Measurements from ENCODE around the gene TWF1. TPM values are rescaled to one million over a fixed set of nuclear protein-coding genes. Genes with fewer than 3 reads are reported as not detected.

The TWF1 gene
- total and polyA plus RNA-seq, 2 donors (not counting 3 experiments of a cell fraction or from before 2014, with no cell fraction given), result 23.8 to 75.5 TPM

DNA sequence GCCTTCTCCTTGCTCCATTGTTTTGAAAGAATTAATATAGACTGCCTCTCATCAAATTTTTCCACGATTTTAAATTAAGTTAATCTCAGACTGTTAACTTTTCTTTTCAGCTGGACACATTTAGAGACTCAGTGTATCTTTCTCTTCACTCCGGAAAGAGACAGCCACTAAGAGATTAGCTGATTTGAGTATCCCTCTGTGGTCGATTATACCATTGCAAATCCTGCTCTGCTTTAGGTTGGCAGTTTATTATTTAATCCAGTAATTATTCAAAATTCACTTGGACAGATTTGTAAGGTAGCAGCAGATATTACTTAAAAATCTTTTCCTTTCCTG lies 588 bp upstream of the TWF1 start:
- POLR2A ChIA-PET, result interaction anchor here (1.8 kb wide), 1 partner anchor 48 kb away, joined by 7 read pairs; the partner anchor contains the start of genes IRAK4 and PUS7L
- FAIRE-seq, result no peak
- intact Hi-C loops (cut with micrococcal nuclease), result loop anchor here (1.0 kb wide), 3 partner anchors 30 to 76 kb away; partner anchors contain the start of genes IRAK4, PUS7L and TMEM117

More for the DNA sequence above, 588 bp upstream of the TWF1 start:
- H3K9ac ChIP-seq (replicated peaks; ENCODE audit: extremely low read depth, insufficient read depth, low read length), result peak overlapping the region; percentile 97
- dilution Hi-C loops (cut with MboI; ENCODE audit: extremely low pct_ligation_motif_present, low sequenced_read_pairs), result no loop called here
- peaks cover 28% of the 10 kb centered on the region for H3K79me2 ChIP-seq (ENCODE audit: control insufficient read depth, insufficient read depth, low read length)
- peaks cover 13% of the 10 kb centered on the region for H3K4me1 ChIP-seq (ENCODE audit: control insufficient read depth, extremely low read depth, insufficient read depth, low read length)
- H3K4me3 ChIP-seq (replicated peaks in 1 of 3; ENCODE audit: insufficient read depth in 1 of 3, low read depth in 1 of 3, low read length in 3 of 3), result peak overlapping the region; percentile 70 to 84 (median 74)
- H3K27me3 ChIP-seq (ENCODE audit: control insufficient read depth in 2 of 2, insufficient read depth in 2 of 2, low read length in 2 of 2), result peaks cover 6 to 17% of the 10 kb centered on the region in 2 experiments
- no peak for DNase-seq (ENCODE audit: low read depth, low spot score)
- BruUV-seq (replicated peaks), result TSS peak; percentile 88
- peak overlapping the region; percentile 89 for H3K27ac ChIP-seq (ENCODE audit: insufficient read depth, low read depth, low read length)
- H4K20me1 ChIP-seq (replicated peaks; ENCODE audit: control insufficient read depth, extremely low read depth, insufficient read depth, low read length), result no peaks in the 10 kb centered on the region
- no peaks in the 10 kb centered on the region for H3K9me1 ChIP-seq (replicated peaks; ENCODE audit: control insufficient read depth, extremely low read depth, insufficient read depth, low read length)
- peak overlapping the region; percentile 71 for H2AFZ ChIP-seq (ENCODE audit: low read depth, low read length)
- H3K9me3 ChIP-seq (replicated peaks; ENCODE audit: control insufficient read depth, insufficient read depth, low read length), result no peaks in the 10 kb centered on the region
- H3K4me2 ChIP-seq (ENCODE audit: insufficient read depth, low read length), result peak overlapping the region; percentile 97
- H3K36me3 ChIP-seq (ENCODE audit: control insufficient read depth in 2 of 2, extremely low read depth in 1 of 2, insufficient read depth in 2 of 2, low read length in 2 of 2), result peaks cover 0 to 3% of the 10 kb centered on the region in 2 experiments
- CTCF ChIA-PET, result interaction anchor here (1.4 to 2.6 kb wide), 5 partner anchors 10 to 76 kb away, joined by 3 to 22 read pairs (median 9); partner anchors contain the start of genes IRAK4 and PUS7L
- TF ChIP-seq EZH2 (IDR thresholded peaks at IDR 0.05; ENCODE audit: borderline replicate concordance, low read depth, low read length, severe bottlenecking) (no peak), MYC (IDR thresholded peaks at IDR 0.05; ENCODE audit: low read depth, low read length) (no peak), POLR2A (IDR thresholded peaks at IDR 0.05; ENCODE audit: low read depth, low read length) (no peak), POLR2AphosphoS5 (IDR thresholded peaks at IDR 0.05; ENCODE audit: insufficient read depth, low read depth, low read length) (no peak), GATA2 (IDR thresholded peaks at IDR 0.05; ENCODE audit: insufficient read depth, insufficient read length, low read depth, low read length) (no peak), JUN (IDR thresholded peaks at IDR 0.05; ENCODE audit: borderline replicate concordance, insufficient read depth, insufficient read length, low read depth) (no peak), FOS (IDR thresholded peaks at IDR 0.05; ENCODE audit: borderline replicate concordance, insufficient read depth, low read length) (no peak)
- TF ChIP-seq, protein P1, sequence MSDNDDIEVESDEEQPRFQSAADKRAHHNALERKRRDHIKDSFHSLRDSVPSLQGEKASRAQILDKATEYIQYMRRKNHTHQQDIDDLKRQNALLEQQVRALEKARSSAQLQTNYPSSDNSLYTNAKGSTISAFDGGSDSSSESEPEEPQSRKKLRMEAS (IDR thresholded peaks at IDR 0.05; ENCODE audit: insufficient read depth, insufficient read length), result no peak
- TF ChIP-seq, protein P2, sequence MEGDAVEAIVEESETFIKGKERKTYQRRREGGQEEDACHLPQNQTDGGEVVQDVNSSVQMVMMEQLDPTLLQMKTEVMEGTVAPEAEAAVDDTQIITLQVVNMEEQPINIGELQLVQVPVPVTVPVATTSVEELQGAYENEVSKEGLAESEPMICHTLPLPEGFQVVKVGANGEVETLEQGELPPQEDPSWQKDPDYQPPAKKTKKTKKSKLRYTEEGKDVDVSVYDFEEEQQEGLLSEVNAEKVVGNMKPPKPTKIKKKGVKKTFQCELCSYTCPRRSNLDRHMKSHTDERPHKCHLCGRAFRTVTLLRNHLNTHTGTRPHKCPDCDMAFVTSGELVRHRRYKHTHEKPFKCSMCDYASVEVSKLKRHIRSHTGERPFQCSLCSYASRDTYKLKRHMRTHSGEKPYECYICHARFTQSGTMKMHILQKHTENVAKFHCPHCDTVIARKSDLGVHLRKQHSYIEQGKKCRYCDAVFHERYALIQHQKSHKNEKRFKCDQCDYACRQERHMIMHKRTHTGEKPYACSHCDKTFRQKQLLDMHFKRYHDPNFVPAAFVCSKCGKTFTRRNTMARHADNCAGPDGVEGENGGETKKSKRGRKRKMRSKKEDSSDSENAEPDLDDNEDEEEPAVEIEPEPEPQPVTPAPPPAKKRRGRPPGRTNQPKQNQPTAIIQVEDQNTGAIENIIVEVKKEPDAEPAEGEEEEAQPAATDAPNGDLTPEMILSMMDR (IDR thresholded peaks at IDR 0.05; ENCODE audit: extremely low read depth in 1 of 2, insufficient read depth in 1 of 2, low read depth in 1 of 2, low read length in 2 of 2), result no peak

Data from endothelial cell of umbilical vein (primary cell).